ENCODE data around the gene CYSLTR1. TPM values are rescaled to one million over a fixed set of nuclear protein-coding genes. Genes with fewer than 3 reads are reported as not detected.

Gene CYSLTR1
- total RNA-seq, 6 donors from 2014 or later, result 0.67 to 7.0 (median 3.3) TPM

DNA sequence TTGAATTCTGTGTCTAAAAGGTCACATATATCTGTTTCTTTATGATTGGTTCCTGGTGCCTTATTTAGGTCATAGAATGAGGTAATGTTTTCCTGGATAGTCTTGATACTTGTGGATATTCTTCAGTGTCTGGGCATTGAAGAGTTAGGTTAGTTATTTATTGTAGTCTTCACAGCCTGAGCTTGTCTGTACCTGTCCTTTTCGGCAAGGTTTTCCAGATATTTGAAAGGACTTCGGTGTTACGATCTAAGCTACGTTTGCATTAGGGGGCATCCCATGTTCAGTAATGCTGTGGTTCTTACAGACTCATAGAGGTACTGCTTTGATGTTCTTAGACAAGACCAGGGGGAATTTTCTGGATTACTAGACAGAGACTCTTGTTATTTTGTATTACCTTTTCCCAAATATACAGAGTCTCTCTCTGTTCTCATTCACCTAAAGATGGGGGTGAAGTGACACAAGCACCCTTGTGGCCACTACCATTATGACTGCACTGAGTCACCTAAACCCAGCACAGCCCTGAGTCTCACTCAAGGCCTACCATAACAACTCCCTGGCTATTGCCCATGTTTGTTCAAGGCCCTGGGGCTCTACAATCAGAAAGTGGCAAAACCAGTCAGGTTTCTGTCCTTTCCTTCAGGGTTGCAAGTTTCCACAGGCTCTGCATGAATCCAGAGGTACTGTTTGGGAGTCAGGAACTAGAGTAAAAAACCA is 30.1 kb upstream of the CYSLTR1 start:
- no peaks in the 10 kb centered on the region for H3K4me1 ChIP-seq
- ATAC-seq (ENCODE audit: low FRiP score in 2 of 2) (no peak), DNase-seq (peak in 1 of 2 donors; percentile 24)
- no peaks in the 10 kb centered on the region for H3K9me3 ChIP-seq
- no peak for TF ChIP-seq POLR2AphosphoS5 (IDR thresholded peaks at IDR 0.05)
- TF ChIP-seq EP300 (IDR thresholded peaks at IDR 0.05), result no peak
- H3K4me3 ChIP-seq, result no peak overlapping the region
- H3K27ac ChIP-seq, result no peak overlapping the region
- H3K36me3 ChIP-seq, result no peaks in the 10 kb centered on the region
- no peaks in the 10 kb centered on the region for H3K27me3 ChIP-seq
- 80 to 100% methylated on average over 4 of the region's 4 CpGs for WGBS, 2 donors

DNA sequence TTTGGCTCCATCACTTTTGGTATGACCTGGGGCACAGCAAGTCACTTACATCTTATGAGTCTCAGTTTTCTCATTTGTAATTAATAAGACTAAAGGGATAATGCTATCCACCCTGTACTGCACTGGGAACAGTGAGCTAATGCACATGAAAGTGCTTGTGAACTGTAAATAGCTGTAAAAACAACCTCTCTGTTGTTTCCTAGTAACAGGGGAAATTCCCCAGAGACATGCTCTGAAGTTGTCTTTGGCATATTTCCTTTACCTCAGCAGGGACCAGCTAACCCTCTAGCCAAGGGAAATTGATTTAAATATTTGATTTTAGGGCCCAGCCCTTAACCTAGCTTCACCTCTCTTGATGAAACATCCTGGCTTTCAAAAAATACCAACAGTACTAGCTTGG is 6.1 kb upstream of the CYSLTR1 start:
- H3K27me3 ChIP-seq, result no peaks in the 10 kb centered on the region
- no peaks in the 10 kb centered on the region for H3K4me1 ChIP-seq
- no peaks in the 10 kb centered on the region for H3K36me3 ChIP-seq
- ATAC-seq (ENCODE audit: low FRiP score in 2 of 2), result no peak
- no peak overlapping the region for H3K27ac ChIP-seq
- no peak for DNase-seq
- H3K9me3 ChIP-seq, result no peaks in the 10 kb centered on the region
- TF ChIP-seq, protein P1, sequence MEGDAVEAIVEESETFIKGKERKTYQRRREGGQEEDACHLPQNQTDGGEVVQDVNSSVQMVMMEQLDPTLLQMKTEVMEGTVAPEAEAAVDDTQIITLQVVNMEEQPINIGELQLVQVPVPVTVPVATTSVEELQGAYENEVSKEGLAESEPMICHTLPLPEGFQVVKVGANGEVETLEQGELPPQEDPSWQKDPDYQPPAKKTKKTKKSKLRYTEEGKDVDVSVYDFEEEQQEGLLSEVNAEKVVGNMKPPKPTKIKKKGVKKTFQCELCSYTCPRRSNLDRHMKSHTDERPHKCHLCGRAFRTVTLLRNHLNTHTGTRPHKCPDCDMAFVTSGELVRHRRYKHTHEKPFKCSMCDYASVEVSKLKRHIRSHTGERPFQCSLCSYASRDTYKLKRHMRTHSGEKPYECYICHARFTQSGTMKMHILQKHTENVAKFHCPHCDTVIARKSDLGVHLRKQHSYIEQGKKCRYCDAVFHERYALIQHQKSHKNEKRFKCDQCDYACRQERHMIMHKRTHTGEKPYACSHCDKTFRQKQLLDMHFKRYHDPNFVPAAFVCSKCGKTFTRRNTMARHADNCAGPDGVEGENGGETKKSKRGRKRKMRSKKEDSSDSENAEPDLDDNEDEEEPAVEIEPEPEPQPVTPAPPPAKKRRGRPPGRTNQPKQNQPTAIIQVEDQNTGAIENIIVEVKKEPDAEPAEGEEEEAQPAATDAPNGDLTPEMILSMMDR (IDR thresholded peaks at IDR 0.05), result no peak
- TF ChIP-seq EP300 (IDR thresholded peaks at IDR 0.05), result no peak
- no peak for TF ChIP-seq POLR2A (IDR thresholded peaks at IDR 0.05)
- H3K4me3 ChIP-seq, result no peak overlapping the region

DNA sequence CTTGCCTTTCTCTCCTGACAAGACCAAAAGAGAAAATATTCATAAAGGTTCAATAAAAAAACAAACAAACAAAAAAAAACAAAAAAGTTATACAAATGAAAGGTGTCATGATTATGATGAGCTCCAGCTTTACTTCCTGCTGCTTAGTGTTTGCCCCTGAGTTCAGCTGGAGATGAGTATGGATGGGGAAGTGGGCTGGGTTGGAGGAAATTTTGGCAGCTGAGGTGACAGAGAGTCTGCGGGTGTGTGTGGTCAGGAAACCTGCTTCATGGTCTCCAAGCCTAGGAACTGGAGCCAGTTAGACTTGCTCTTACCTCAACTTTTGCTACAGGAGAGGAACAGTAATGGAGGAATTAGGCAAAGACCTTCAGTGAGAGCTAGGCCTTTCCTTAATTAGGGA is 4.3 kb upstream of the CYSLTR1 start:
- no peaks in the 10 kb centered on the region for H3K27me3 ChIP-seq
- no peak overlapping the region for H3K4me3 ChIP-seq
- no peak for TF ChIP-seq POLR2AphosphoS5 (IDR thresholded peaks at IDR 0.05)
- no peak for TF ChIP-seq POLR2A (IDR thresholded peaks at IDR 0.05)
- no peak for TF ChIP-seq EP300 (IDR thresholded peaks at IDR 0.05)
- TF ChIP-seq, protein P1 (IDR thresholded peaks at IDR 0.05), result no peak
- no peak overlapping the region for H3K27ac ChIP-seq
- H3K36me3 ChIP-seq, result no peaks in the 10 kb centered on the region
- no peaks in the 10 kb centered on the region for H3K4me1 ChIP-seq
- ATAC-seq (ENCODE audit: low FRiP score in 2 of 2) (no peak), DNase-seq (no peak)
- no peaks in the 10 kb centered on the region for H3K9me3 ChIP-seq
- WGBS, 2 donors, result 25 to 48% methylated on average over 1 of the region's 1 CpG

DNA sequence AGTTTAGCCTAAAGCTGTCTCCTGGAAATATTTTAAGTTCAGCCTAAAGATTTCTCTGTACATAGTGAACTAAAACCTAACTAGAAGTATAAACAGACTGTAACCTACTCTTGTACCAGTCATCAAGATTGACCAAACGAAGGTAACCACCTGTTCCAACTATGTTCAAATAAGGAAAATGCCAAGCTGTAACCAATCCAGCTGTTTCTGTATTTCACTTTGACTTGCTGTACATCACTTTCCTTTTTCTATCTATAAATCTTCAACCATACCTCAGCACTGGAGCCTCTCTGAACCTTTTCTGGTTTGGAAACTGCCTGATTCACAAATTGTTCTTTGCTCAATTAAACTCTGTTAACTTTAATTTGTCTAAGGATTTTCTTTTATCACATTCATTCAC is 3.1 kb upstream of the CYSLTR1 start:
- H3K9me3 ChIP-seq, result no peaks in the 10 kb centered on the region
- no peaks in the 10 kb centered on the region for H3K27me3 ChIP-seq
- no peak for ATAC-seq (ENCODE audit: low FRiP score in 2 of 2)
- TF ChIP-seq POLR2A (IDR thresholded peaks at IDR 0.05), result no peak
- TF ChIP-seq, protein P1 (IDR thresholded peaks at IDR 0.05), result no peak
- no peak for TF ChIP-seq EP300 (IDR thresholded peaks at IDR 0.05)
- TF ChIP-seq POLR2AphosphoS5 (IDR thresholded peaks at IDR 0.05), result no peak
- H3K36me3 ChIP-seq, result no peaks in the 10 kb centered on the region
- H3K4me1 ChIP-seq, result no peaks in the 10 kb centered on the region
- H3K27ac ChIP-seq, result no peak overlapping the region
- 39 to 42% methylated on average over 1 of the region's 1 CpG for whole genome bisulfite sequencing, 2 donors
- H3K4me3 ChIP-seq, result no peak overlapping the region
- no peak for DNase-seq

DNA sequence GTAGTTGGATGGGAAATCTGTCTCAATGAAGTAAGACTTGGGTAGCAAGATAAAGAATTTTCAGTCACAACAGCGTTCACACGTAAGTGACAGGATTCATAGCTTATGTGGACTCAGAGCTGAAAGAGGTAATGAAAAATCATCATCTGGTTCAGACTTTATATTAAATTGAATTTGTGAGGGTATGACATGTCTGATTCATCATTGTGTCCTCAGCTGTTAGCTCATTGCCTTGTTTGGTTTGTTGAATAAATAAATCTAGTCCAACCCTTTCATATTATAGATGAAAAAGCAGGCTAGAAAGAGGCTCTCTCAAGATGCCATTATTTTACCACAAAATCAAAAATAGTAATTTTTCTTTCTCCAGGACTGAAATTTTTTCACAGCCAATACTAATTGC is 2.7 kb upstream of the CYSLTR1 start:
- TF ChIP-seq, protein P1 (IDR thresholded peaks at IDR 0.05), result no peak
- TF ChIP-seq EP300 (IDR thresholded peaks at IDR 0.05) (no peak), POLR2A (IDR thresholded peaks at IDR 0.05) (no peak), POLR2AphosphoS5 (IDR thresholded peaks at IDR 0.05) (no peak)
- H3K9me3 ChIP-seq, result no peaks in the 10 kb centered on the region
- H3K36me3 ChIP-seq, result no peaks in the 10 kb centered on the region
- ATAC-seq (ENCODE audit: low FRiP score in 2 of 2) (no peak), DNase-seq (no peak)
- H3K4me1 ChIP-seq, result no peaks in the 10 kb centered on the region
- H3K27ac ChIP-seq, result no peak overlapping the region
- H3K4me3 ChIP-seq, result no peak overlapping the region
- no peaks in the 10 kb centered on the region for H3K27me3 ChIP-seq
- 89 to 90% methylated on average over 2 of the region's 2 CpGs for WGBS, 2 donors
